ENCODE data around the gene SPATA33.

The SPATA33 gene

DNA sequence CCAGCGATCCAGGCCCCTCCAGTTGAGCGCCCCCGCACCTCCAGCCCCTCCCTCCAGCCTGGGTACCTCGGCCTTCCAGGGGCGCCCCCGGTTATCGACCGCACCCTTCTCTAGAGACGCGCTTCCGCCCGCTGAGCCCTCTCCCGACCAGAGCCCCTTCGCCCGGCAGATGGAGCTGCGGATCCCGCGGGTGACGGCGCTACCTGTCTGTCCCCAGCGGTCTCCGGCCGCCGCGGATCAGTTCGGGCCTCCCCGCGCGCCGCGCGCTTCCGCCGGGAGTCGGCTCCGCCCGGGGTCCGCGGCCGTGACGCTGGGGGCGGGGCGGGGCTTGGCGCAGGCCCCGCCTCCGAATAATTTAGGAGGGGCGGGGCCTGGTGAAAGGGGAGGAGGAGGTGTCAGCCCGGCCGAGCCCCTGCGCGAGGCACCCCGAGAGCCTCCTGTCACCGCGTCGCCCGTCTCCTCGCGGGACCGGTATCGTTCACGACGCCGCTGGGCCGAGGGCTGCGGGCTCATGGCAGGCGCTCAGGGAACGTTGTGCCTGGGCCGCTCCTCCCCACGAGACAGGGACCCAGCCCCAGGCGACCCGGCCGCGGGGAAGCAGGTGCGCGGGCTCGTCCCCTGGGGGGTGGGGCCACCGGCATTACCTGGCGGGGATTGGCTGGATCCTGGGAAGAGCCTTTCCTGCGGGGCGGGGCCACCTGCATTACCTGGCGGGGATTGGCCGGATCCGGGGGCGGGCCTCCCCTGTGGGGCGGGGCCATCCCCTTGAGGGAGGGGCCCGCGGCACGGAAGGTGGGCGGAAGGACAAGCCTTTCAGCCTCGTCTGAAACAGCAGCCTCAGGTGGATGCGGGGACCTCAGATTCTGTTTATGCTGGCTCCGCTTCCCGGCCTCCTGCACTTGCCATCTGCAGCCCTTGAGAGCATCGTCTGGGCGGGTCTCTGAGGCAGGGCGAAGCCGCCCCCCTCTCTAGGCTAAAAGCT lies 44.1 kb downstream of the SPATA33 start, which contains the start of gene SPATA2L:
TSS of gene SPATA2L (minus strand) at position 281 of the 982 bp plus-strand sequence. CDS start 473 bp downstream, outside the sequence.
- DNase-seq, result peak; percentile 63 to 99 (median 94)
- intact Hi-C loops (cut with DNase I), result loop anchor here (2.0 kb wide), 2 partner anchors 15 to 159 kb away; partner anchors contain the start of gene CDK10

DNA sequence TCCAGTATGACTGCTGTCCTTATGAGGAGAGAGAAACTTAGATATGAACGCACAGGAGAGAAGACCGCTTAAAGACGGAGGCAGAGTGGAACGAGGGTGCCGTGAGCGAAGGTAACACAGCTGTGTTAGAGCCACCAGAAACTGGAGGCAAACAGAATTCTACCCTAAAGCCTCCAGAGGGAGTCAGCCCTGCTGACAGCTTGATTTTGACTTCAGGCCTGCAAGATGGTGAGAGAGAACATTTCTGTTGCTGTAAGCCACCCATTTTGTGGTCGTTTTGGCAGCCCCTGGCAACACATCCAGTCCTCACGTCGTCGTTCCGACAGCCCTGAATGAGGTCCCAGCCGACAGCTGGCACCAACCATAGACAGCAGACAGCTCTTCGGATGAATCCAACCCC lies 46.6 kb downstream of the SPATA33 start:
- intact Hi-C loops (cut with DNase I), result no loop called here

DNA sequence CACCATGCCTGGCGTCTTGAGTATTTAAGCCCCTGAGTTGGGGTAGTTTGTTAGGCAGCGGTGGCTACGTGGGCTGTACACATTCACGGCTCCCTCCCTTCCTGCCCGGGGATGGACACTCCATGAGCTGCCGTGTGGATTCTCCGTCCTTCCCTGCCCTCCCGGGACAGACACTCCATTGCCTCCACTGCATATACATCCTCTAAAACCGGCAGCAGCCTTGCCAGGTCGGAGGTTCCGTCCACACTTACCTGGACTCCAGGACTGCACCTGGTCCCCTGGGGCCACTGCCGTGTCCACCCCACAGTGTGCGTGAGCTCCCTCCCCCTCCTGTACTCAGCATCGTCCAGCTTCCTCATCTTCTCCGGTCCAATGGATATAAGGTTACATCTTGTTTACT lies 47.4 kb downstream of the SPATA33 start:
- DNase-seq, result no peak
- intact Hi-C loops (cut with DNase I), result no loop called here

More for the DNA sequence above, 46.6 kb downstream of the SPATA33 start:
- DNase-seq, result no peak

DNA sequence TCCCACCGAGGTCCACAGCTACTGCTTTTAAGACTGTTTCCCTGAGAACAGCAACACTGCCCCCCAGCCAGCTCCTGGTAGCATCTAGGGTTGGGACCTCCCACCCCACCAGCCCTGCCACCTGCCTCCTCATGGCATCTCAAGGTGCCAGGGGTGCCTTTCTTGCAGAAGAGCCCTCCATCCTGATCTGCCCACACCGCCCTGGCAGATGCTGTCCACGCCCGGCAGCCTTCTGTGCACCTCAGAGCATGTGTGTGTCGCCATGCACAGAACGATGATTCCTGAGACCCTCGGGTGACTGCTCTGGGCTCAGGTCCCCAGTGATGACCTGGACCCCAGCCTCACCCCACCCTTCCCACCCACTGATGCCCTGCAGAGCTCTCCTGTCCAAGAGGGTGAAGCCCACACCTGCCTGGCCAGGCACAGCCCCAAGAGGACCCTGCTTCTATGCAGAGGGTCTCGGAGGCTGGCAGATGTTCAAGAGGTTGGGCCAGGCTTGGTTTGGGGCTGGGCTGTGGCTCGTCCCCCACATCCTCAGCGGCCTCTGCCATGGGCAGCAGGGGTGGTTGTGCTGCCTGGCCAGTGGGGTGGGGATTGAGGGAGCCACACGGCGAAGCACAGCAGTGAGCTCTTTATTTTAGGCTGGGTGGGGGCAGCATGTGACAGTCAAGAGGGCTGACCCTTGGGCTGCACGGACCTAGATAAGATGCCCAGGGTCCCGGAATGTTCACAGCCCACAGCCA lies 49.1 kb downstream of the SPATA33 start:
- intact Hi-C loops (cut with DNase I), result loop anchor here (1.0 kb wide), 1 partner anchor 87 kb away; no protein-coding TSS in a partner anchor
- no peak for DNase-seq

DNA sequence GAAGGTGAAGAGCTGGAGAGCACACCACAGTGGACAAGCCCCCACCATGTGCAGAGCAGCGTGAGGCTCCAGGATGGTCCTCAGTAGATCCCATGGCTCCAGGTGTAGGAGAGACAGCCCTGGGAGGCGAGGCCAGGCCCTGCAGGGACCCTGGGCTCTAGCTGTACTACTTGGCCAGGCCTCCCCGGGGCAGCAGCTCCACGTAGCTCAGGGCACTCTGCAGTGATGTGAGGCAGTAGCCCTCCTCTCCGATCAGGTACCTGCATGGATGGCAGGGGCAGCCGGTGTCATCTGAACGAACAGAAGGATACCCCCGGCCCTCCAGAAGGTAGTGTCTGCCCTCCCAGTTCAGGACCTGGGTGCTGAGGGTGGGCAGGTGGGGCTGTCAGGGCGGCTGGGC lies 50.1 kb downstream of the SPATA33 start:
- no peak for DNase-seq
- intact Hi-C loops (cut with DNase I), result no loop called here

DNA sequence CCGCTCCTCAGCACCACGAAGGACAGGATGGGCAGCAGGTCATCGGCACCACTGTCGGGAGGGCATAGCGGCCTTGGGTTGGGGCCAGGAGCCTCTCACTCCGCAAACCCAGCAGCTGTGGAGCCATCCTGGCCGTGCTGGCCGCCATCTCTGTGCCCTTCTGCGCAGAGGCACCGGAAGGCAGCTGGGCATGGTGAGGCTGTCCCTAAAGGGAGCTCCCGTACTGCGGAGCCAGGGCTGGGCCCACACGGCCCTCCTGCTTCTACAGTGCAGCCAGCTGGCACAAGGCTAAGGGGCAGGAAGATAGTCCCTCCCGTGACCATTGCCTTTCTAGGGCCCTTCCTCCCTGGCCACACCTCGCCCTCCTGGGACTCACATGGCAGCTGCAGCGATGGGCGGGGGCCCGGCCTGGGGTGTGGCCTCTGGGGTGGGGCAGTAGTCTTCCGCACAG lies 50.9 kb downstream of the SPATA33 start:
- intact Hi-C loops (cut with DNase I), result no loop called here
- DNase-seq, result no peak

DNA sequence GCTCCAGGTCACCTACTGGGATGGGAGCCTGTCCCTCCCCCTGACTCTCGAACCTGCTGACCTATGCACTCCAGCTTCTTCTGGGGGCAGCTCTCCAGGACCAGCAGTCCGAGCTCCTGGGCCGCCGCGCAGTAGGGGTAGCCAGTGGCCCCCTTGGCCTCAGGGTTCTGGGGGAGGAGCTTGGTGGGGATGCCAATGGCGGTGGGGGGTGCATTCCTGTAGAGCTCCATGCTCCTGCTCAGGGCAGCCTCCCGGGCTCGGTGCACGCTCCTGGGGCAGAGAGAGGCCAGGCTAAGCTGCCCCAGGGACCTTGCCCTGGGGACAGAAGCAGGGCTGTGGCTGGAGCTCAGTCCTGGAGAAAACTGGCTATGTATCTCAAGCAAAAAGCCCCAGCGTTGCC lies 51.5 kb downstream of the SPATA33 start:
- intact Hi-C loops (cut with DNase I), result no loop called here
- DNase-seq, result no peak

DNA sequence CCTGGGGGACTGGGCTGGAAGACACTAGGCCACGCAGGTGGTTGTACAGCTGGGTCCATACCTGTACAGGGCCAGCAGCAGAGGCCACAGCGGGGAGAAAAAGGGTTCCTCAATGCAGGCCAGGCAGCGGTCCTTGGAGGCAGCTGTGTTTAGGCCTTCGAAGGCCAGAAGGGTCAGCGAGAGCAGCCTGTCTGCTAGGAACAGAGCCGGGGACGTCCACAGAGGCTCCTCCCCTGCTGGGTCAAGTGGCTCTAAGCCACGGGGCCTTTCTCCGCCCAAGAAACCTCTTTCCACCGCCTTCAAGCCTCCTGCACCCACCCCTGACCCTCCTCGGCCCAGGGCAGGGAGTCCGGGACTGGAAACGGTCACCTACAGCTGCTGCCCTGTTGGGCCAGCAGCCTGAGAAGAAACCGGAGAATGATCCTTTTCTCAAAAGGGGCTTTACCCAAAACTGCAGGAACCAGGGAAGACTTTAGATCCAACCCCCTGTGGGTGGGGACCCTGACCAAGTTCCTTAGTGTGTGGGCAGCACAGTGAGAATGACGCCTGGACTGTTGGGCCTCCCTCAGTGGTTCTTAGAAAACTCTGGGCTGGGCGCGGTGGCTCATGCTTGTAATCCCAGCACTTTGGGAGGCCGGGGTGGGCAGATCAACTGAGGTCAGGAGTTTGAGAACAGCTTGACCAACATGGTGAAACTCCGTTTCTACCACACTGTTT lies 52.2 kb downstream of the SPATA33 start:
- peak in 1 of 10 donors; percentile 75 for DNase-seq
- intact Hi-C loops (cut with DNase I), result no loop called here

DNA sequence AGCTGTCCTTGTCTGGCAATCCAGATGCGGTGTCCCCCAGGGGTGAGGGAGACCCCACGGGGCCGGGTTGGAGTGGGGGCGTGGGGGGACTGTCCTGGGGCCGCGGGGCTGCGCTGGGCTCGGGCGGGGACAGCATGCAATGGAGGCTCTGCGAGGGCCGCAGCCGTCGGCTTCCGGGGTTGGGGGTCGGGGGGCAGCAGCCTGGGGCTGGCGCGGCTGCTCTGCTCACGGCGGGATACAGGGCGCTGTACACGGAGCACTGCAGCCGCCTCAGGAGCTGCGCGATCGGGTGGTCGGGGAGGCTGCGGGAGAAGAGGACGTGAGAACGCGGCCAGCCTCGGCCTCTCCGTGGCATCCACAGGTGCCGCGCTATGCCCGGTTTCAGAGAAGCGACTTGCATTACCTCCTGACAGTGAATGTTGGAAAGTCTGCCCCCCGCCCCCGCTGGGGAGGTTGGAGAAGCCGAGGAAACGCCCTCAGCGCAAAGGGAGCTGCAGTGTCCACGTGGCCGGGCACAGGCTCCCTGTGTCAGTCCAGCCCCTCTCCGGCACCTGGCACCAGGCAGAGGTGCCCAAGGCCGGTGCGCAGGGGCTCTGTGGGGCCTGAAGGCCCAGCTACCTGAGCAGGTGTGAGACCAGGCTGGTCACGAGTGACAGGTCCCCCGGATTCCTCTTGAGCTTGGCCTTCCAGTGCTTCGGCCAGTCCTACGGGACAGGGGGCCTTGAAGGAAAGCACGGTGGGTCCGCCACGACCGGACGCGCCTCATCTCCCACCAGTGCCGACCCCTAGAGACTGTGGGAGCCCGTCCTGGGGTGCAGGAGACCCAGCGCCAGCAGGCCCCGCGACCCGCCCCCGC lies 53.3 kb downstream of the SPATA33 start:
- peak in 1 of 10 donors; percentile 74 for DNase-seq
- intact Hi-C loops (cut with DNase I), result no loop called here

DNA sequence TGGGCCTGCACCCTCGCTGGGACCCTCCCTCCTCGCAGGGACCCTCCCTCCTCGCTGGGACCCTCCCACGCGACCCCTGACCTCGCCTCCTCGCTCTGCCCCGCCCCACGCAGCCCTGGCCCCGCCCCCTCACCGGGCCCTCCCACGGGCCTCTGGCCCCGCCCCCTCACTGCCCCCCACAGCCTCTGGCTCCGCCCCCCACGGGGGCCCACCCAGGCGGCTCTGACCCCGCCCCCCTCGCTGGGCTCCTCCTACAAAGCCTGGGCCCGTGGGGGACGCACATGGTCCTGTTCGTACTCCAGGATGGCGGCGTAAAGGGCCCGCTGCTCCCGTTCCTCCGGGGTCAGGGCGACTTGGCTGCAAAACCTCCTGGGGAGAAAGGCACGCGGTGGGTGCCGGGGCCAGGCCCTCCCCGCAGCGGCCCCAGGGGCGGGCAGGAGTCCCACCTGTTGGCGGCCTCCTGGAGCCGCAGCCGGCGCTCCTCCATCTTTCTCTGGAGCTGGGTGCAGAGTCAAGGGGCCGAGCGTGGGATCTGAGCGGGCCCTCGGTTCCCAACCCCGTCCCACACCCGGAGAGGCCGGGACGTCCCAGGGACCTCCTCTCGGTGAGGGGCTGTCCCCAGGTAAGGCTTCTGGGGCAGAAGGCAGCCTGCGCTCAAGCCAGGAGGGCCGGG lies 54.1 kb downstream of the SPATA33 start:
- intact Hi-C loops (cut with DNase I), result no loop called here
- DNase-seq, result no peak

DNA sequence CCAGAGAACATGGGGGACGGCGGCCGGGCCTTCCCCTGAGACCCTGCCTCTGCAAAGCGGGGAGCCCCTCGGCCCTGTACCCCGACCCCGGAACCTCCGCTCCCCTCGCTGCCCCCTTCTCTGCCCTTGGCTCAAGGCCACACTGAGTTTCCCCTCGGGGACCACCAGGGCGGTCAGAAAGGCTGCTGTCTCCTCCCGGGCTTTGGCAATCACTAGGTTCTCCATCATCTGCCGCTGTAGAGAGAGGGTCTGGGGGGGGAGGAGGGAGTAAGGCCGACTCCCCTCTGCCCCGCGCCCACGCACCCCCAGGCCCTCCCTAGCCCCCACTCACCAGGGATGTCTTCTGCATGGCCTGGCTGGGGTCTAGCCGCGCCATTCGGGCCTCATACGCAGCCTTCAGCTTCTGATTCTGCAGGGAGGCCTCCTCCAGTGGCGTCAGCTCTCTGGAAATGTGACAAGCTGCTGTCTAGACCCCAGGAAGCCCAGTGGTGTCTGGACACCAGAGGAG lies 54.7 kb downstream of the SPATA33 start:
- intact Hi-C loops (cut with DNase I), result no loop called here
- DNase-seq, result no peak

DNA sequence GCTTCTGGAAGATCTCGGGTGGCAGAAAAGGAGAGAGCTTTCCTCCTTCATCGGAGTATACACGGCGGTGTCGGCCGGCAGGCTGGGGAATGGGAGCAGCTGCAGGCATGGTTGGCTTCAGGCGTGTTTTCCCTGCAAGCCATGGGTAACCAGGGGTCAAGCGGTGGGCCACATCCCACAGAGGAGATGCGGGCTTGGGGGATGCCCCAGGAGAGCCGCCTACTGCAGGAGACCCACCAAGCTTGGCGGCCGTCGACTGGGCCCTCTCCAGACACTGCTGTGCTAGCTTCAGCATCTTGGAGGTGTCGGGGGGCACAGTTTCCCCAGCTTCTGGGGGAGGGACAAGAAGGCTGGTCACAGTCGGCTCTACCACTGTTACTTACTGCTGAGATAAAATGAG lies 58.9 kb downstream of the SPATA33 start:
- DNase-seq, result peak in 1 of 10 donors; percentile 72
- intact Hi-C loops (cut with DNase I), result no loop called here

DNA sequence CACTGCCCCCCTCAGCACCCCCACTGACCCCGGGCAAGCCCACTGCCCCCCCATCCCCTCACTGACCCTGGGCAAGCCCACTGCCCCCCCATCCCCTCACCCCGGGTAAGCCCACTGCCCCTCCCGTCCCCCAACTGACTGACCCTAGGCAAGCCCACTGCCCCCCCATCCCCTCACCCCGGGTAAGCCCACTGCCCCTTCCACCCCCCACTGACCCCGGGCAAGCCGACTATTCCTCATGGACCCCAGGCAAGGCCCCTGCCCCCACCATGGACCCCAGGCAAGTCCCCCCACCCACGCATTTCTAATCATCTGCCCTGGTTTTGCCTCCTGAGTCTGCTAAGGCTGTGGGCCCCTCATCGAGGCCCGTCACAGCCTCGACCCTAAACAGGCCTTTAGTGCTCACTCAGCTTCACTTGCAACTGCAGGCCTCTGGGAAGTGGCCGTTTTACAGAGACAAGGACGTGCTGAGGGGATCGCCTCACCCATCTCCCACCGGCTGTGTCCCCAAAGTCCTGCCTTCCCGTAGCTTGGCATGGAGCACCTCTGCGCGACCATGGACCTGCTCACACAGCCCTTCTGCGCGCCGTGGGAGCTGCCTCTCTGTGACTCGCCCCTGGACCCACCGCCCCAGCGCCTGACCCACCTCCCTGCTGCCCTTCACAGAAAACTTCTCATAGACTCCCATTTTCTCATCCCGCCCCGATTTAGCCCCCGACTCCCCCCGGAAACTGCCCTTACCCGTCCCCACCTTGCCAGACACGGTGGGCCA lies 59.5 kb downstream of the SPATA33 start:
- intact Hi-C loops (cut with DNase I), result no loop called here
- no peak for DNase-seq

DNA sequence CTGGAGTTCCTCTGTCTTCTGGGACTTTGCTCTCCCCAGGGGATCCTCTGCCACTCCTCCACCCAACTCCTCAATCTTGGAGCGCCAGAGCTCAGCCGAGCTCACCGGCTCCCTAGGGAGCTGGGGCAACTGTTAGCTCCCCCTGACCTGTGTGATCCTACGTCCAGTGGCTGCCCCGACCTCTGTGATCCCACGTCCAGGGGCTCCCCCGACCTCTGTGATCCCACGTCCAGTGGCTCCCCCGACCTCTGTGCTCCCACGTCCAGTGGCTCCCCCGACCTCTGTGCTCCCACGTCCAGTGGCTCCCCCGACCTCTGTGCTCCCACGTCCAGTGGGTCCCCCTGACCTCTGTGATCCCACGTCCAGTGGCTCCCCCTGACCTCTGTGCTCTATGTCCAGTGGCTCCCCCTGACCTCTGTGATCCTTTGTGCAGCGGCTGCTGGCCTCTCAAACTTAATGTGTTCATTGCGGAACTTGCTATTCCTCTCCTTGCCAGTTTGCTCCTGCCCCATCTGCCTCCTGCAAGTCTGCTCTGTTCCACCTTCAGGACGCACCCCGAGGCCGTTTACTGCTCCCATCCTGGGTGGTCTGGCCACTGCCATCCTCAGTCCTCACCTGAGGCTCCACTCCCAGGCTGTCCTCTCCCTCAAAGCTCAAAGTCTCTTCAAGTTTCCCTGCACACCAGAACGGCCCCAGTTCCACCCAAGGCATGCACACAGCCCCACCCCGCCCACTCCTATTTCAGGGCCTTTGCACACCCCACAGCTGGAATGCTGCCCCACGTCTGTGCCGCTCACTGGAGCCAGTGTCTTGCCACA lies 60.3 kb downstream of the SPATA33 start:
- intact Hi-C loops (cut with DNase I), result no loop called here
- DNase-seq, result peak in 1 of 10 donors; percentile 63
